H1 (cell line): Measurements from ENCODE around the gene GDPD4.

Source experiments
- CBX5 ChIP-seq: fragments of 300-800, 300-1000 bp; sonication (generic); IDR thresholded peaks from 2 replicates; pipeline ENCODE4 v1.7.1; 2016; ENCODE audit warnings: antibody characterized with exemption, low read length, low read depth
- CREB1 ChIP-seq: IDR thresholded peaks from 2 replicates; pipeline ENCODE4 v1.6.1; 2012; ENCODE audit warnings: inconsistent platforms
- EP300 ChIP-seq, 2 experiments: IDR thresholded peaks; 1 replicate in 1 of 2; 2 replicates in 1 of 2; pipeline ENCODE4 v1.6.1; 2011 to 2012; ENCODE audit warnings: low read depth in 2 of 2, low read length in 2 of 2, mild to moderate bottlenecking in 2 of 2, borderline replicate concordance in 1 of 2, inconsistent platforms in 1 of 2, moderate library complexity in 1 of 2
- FOSL1 ChIP-seq: IDR thresholded peaks from 2 replicates; pipeline ENCODE4 v1.6.1; 2011; ENCODE audit warnings: mild to moderate bottlenecking, low read depth, low read length, moderate library complexity; ENCODE audit not compliant: insufficient read depth
- MAFK ChIP-seq: IDR thresholded peaks from 2 replicates; pipeline ENCODE4 v1.6.1; 2012; ENCODE audit warnings: low read depth, mild to moderate bottlenecking, improper control_type of control experiment, low read length
- POLR2AphosphoS5 ChIP-seq: IDR thresholded peaks from 2 replicates; pipeline ENCODE4 v1.6.1; 2011; ENCODE audit warnings: low read depth, low read length
- RAD21 ChIP-seq, 2 experiments: IDR thresholded peaks in 1 of 2; conservative IDR thresholded peaks in 1 of 2; 2 replicates each; pipeline ENCODE4 v1.6.1; 2011; ENCODE audit warnings: low read depth in 2 of 2, low read length in 2 of 2, improper control_type of control experiment in 1 of 2, inconsistent platforms in 1 of 2, mild to moderate bottlenecking in 1 of 2, moderate library complexity in 1 of 2
- RXRA ChIP-seq: IDR thresholded peaks from 2 replicates; pipeline ENCODE4 v1.6.1; 2011; ENCODE audit warnings: low read depth, mild to moderate bottlenecking, low read length, moderate library complexity; ENCODE audit not compliant: insufficient read depth
- TF ChIP-seq, protein P1 (sequence below): IDR thresholded peaks from 2 replicates; pipeline ENCODE4 v1.6.1; 2011; ENCODE audit warnings: low read depth, mild to moderate bottlenecking, low read length; ENCODE audit not compliant: insufficient read depth
- TF ChIP-seq, protein P2 (sequence below), 3 experiments: IDR thresholded peaks; 1 replicate in 2 of 3; 2 replicates in 1 of 3; pipeline versions ENCODE4 v1.5.1 to v1.6.1; 2011; ENCODE audit warnings: low read length in 3 of 3, mild to moderate bottlenecking in 3 of 3, inconsistent platforms in 2 of 3, low read depth in 1 of 3, moderate library complexity in 1 of 3; ENCODE audit not compliant: insufficient read depth in 1 of 3; ENCODE audit errors: control extremely low read depth in 1 of 3

DNA sequence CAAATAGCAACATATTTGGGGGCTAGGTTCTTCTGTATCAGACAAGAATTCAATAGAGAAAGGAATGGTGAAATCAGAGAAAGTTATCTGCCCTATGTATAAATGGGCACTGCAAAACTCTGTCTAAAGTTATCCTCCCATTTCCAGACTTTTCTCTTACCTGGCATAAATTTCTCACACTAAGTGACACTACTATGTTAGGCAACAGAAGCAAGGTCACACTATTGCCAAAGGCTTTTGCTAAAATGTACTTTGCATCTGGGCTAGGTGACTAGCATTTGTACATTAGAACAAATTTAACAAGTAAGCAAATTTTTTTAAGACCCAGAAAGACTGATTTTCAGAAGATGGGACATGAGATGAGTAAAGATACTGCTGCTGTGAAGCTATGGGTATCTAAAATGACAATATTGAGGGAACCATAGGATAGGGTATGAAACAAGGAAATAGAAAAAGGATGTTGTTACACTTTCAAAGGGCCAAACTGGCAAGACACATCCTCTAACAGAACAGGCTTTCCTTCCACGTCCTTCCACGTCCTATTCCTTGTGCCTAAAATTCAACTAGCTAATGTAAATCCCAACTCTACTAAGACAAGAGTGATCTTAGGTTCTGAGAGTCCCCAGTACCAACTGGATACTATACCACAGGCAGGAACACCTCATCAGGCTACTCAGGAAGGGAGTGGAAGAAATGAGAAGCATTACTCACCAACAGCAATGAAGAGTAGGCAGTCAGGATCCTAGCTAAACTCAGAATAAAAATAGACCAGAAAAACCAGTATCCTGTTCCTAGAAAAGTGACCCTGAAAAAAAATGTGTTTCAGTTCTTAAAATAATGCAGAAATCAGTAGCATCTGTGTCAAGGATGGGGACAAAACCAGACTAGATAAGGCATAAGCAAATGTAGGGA lies 22.6 kb downstream of the GDPD4 start:
- TF ChIP-seq, protein P1, sequence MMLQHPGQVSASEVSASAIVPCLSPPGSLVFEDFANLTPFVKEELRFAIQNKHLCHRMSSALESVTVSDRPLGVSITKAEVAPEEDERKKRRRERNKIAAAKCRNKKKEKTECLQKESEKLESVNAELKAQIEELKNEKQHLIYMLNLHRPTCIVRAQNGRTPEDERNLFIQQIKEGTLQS, result no peak
- TF ChIP-seq EP300 (IDR thresholded peaks at IDR 0.05; ENCODE audit: borderline replicate concordance in 1 of 2, low read depth in 2 of 2, low read length in 2 of 2) (no peak), MAFK (no peak), POLR2AphosphoS5 (no peak), CBX5 (no peak), RAD21 (IDR thresholded peaks at IDR 0.05 in 1 of 2, conservative IDR thresholded peaks at IDR 0.05 in 1 of 2; ENCODE audit: low read depth in 2 of 2, low read length in 2 of 2) (no peak), FOSL1 (no peak), RXRA (no peak), CREB1 (no peak)
- TF ChIP-seq, protein P2, sequence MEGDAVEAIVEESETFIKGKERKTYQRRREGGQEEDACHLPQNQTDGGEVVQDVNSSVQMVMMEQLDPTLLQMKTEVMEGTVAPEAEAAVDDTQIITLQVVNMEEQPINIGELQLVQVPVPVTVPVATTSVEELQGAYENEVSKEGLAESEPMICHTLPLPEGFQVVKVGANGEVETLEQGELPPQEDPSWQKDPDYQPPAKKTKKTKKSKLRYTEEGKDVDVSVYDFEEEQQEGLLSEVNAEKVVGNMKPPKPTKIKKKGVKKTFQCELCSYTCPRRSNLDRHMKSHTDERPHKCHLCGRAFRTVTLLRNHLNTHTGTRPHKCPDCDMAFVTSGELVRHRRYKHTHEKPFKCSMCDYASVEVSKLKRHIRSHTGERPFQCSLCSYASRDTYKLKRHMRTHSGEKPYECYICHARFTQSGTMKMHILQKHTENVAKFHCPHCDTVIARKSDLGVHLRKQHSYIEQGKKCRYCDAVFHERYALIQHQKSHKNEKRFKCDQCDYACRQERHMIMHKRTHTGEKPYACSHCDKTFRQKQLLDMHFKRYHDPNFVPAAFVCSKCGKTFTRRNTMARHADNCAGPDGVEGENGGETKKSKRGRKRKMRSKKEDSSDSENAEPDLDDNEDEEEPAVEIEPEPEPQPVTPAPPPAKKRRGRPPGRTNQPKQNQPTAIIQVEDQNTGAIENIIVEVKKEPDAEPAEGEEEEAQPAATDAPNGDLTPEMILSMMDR (IDR thresholded peaks at IDR 0.05; ENCODE audit: control extremely low read depth in 1 of 3, insufficient read depth in 1 of 3, low read depth in 1 of 3, low read length in 3 of 3), result no peak
